ENCODE measurements around the gene LRRC18.

LRRC18 gene

DNA sequence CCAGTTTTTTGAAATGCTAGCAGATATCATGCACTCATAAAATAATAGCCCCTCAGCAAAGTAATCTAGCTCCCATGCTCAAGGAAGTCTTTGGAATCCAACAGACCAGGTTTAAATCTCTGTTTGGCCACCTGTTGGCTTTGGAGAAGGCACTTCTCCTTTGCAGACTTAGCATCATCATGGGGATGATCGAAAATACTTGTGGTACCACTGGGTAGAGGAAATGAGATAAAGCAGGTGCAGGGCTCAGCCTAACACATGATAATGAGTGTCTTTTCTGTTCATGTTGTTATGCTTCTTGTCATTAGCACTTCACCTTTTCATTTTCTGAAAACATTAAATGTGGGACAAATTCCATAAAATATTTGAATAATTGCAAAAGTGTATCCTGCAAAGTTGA is 67.4 kb downstream of the LRRC18 start:
- no peak for DNase-seq
